ENCODE data around the gene CDH20. TPM values are rescaled to one million over a fixed set of nuclear protein-coding genes. Genes with fewer than 3 reads are reported as not detected.

CDH20 gene
- total RNA-seq, 2 experiments from 2014 or later = 0.05 to 0.09 TPM

DNA sequence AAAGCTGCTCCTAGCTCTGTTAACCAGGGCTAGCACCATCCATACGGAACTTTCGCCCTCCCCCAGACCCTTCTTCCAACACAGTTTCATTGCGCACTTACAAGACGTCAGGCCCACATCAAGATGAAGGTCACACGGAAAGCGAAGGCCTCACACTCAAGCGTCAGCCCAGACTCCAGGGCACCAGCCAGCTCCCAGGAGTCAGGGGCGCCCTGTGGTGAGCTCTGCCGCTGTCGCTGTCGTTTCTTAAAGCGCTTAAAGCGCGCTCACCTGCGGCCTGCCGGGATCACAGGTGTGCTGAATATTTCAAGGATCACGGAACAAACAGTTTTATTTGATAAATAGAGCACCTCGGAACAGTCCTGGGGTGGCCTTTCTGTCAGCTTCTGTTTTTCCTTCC is 163.1 kb downstream of the CDH20 start:
- H3K4me1 Mint-ChIP-seq = no peaks in the 10 kb centered on the region
- H3K9me3 Mint-ChIP-seq (ENCODE audit: low read depth) = no peaks in the 10 kb centered on the region
- ChIA-PET POLR2A (no interaction called here), CTCF (no interaction called here)
- H3K27me3 Mint-ChIP-seq = no peaks in the 10 kb centered on the region
- ATAC-seq (no peak), DNase-seq (no peak)
- H3K4me3 Mint-ChIP-seq = no peak overlapping the region
- intact Hi-C loops (cut with DNase I, micrococcal nuclease) = no loop called here
- no peaks in the 10 kb centered on the region for H3K36me3 Mint-ChIP-seq (ENCODE audit: low read depth)
- H3K27ac Mint-ChIP-seq = no peak overlapping the region

DNA sequence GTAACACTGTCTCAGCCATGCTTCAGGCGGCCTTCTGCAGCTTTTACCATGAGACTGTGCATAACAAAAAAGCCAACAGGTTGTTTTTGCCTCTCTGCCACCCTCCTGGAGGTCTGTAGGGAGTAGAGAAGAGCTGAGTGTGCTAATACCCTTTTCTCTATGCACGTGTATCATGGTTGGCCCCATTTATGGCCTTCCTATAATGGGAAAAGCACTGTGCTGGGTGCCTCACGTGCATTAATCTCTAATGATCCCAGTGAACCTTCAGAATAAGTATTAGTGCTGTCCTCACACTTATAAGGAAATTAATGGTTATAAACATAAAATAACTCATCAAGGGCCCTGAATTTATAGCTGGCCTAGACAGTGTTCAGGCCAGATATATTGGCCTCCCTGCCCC is 164.2 kb downstream of the CDH20 start:
- H3K4me3 Mint-ChIP-seq = no peak overlapping the region
- no peak overlapping the region for H3K27ac Mint-ChIP-seq
- no peak for DNase-seq
- ChIA-PET CTCF (no interaction called here), POLR2A (no interaction called here)
- H3K27me3 Mint-ChIP-seq = no peaks in the 10 kb centered on the region
- intact Hi-C loops (cut with DNase I, micrococcal nuclease) = no loop called here
- no peak for ATAC-seq
- no peaks in the 10 kb centered on the region for H3K36me3 Mint-ChIP-seq (ENCODE audit: low read depth)
- H3K4me1 Mint-ChIP-seq = no peaks in the 10 kb centered on the region
- no peaks in the 10 kb centered on the region for H3K9me3 Mint-ChIP-seq (ENCODE audit: low read depth)

DNA sequence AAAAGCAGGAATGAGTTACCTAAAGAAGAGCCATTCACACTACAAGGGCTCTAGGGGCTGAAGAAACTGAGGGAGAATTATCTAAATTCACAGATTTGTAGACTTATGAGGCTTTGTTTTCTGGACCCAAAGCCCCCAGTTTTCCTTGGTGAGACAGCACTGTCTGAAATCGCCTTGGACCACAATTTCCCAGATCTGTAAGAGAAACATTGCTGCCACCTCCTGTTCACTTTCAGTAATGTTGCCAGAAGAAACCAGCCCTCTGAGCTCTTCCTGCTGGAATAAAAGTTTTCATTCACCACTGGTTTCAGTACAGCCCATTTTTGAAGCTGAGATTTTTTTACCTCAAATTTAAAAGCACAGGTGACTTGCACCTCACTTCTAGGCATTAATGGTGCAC is 169.2 kb downstream of the CDH20 start:
- ChIA-PET POLR2A (no interaction called here), CTCF (interaction anchor here (0.6 to 2.8 kb wide), 6 partner anchors 14 to 1514 kb away, joined by 3 to 8 read pairs (median 3); no protein-coding TSS in a partner anchor)
- H3K4me3 Mint-ChIP-seq = no peak overlapping the region
- DNase-seq = peak; percentile 25
- peaks cover 10% of the 10 kb centered on the region for H3K27me3 Mint-ChIP-seq
- H3K36me3 Mint-ChIP-seq (ENCODE audit: low read depth) = no peaks in the 10 kb centered on the region
- intact Hi-C loops (cut with DNase I, micrococcal nuclease) = loop anchor here (1.0 to 10.0 kb wide), 6 partner anchors 180 to 1518 kb away; no protein-coding TSS in a partner anchor
- no peaks in the 10 kb centered on the region for H3K4me1 Mint-ChIP-seq
- no peak for ATAC-seq
- H3K27ac Mint-ChIP-seq = no peak overlapping the region
- no peaks in the 10 kb centered on the region for H3K9me3 Mint-ChIP-seq (ENCODE audit: low read depth)

DNA sequence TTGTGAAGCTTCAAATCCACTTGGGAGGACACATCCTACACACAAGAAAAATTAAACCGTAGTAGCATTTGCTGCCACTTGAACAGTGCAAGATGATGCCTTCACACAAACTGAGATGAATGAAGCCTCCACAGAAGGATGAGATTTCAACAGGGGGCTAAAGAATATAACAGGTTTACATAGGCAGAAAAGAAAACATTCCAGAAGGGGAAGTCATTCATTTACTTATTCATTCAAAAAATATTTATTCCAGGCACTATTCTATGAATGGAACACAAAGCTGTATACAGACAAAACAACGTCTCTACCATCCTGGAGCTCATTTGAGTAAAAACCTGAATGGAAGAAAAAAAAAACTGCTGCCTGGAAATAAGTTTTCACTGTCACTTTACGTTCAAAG is 170.5 kb downstream of the CDH20 start:
- Mint-ChIP-seq H3K36me3 (ENCODE audit: low read depth) (no peaks in the 10 kb centered on the region), H3K4me3 (no peak overlapping the region), H3K27ac (no peak overlapping the region), H3K4me1 (no peaks in the 10 kb centered on the region), H3K27me3 (peaks cover 10% of the 10 kb centered on the region), H3K9me3 (ENCODE audit: low read depth) (no peaks in the 10 kb centered on the region)
- DNase-seq (no peak), ATAC-seq (no peak)
- ChIA-PET POLR2A (no interaction called here), CTCF (interaction anchor here (2.8 kb wide), 1 partner anchor 182 kb away, joined by 8 read pairs; no protein-coding TSS in a partner anchor)
- intact Hi-C loops (cut with DNase I, micrococcal nuclease) = loop anchor here (2.0 to 10.0 kb wide), 4 partner anchors 181 to 1519 kb away; no protein-coding TSS in a partner anchor

DNA sequence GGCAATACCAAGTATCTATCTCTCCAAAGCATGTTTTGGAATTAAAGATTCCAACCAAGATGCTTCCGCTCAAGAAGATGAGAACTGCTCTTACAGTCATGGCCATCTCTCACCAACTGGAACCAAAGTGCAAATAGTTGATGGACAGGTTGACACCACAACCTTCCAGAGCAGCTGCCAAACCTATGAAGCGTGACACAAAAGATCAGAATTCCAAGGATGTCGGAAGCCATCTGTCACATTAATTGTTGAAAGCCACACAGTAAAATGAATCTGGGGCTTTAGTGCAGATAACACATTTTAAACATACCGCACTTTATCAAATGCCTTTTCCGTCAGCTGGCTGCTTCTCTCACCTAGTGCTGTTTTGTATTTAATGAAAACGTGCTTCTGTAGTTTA is 195.7 kb downstream of the CDH20 start:
- Mint-ChIP-seq H3K4me3 (no peak overlapping the region), H3K27me3 (peaks cover 6% of the 10 kb centered on the region), H3K4me1 (no peaks in the 10 kb centered on the region), H3K36me3 (ENCODE audit: low read depth) (no peaks in the 10 kb centered on the region), H3K27ac (no peak overlapping the region), H3K9me3 (ENCODE audit: low read depth) (no peaks in the 10 kb centered on the region)
- intact Hi-C loops (cut with DNase I, micrococcal nuclease) = no loop called here
- DNase-seq = no peak
- no peak for ATAC-seq
- ChIA-PET POLR2A (no interaction called here), CTCF (interaction anchor here (0.6 kb wide), 1 partner anchor 266 kb away, joined by 3 read pairs; no protein-coding TSS in a partner anchor)

DNA sequence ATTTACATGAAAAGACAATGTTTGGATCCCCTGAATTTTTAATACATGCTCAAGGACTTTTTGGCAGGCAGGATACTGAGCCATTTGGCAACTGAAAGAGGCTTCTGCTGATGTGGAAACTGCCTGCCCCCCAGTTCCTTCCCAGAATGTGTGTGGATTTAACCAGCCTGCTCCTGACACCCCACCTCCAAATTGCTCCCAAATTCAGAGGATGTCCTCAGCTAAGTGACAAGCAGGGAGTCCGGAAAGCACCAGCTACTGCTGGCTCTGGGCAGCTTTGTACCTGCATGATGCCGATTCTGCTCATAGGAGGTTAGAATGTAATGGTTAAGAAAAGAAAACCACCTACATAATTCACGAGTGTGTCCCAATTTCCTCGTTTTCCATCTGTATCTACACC is 197.5 kb downstream of the CDH20 start:
- peaks cover 6% of the 10 kb centered on the region for H3K27me3 Mint-ChIP-seq
- H3K4me1 Mint-ChIP-seq = no peaks in the 10 kb centered on the region

DNA sequence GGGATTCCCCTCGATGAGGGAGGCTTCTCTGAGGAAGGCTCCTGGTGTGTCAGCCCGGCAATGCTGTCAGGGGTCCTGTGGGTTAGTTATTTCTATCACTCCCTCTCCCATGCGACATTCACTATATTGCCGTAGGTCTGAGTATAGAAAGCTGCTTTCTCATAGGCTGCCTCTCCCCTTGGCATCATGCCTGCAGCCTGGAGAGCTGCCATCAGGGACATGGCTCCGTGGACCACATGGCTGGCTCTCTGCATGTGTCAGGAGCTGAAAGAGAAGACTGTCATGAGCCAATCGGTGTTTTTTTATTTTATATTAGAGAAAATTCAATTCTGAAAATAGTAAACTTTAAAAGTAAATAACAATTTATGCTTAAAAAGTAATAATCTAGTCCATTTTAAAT is 198.0 kb downstream of the CDH20 start:
- POLR2A ChIA-PET = no interaction called here
- H3K36me3 Mint-ChIP-seq (ENCODE audit: low read depth) = no peaks in the 10 kb centered on the region
- intact Hi-C loops (cut with DNase I, micrococcal nuclease) = no loop called here

More for the DNA sequence above, 197.5 kb downstream of the CDH20 start:
- no peak for DNase-seq
- no peaks in the 10 kb centered on the region for H3K9me3 Mint-ChIP-seq (ENCODE audit: low read depth)
- H3K4me3 Mint-ChIP-seq = no peak overlapping the region
- H3K36me3 Mint-ChIP-seq (ENCODE audit: low read depth) = no peaks in the 10 kb centered on the region
- ChIA-PET POLR2A (no interaction called here), CTCF (interaction anchor here (0.6 kb wide), 1 partner anchor 146 kb away, joined by 3 read pairs; no protein-coding TSS in a partner anchor)
- intact Hi-C loops (cut with DNase I, micrococcal nuclease) = no loop called here
- no peak overlapping the region for H3K27ac Mint-ChIP-seq
- ATAC-seq = no peak

DNA sequence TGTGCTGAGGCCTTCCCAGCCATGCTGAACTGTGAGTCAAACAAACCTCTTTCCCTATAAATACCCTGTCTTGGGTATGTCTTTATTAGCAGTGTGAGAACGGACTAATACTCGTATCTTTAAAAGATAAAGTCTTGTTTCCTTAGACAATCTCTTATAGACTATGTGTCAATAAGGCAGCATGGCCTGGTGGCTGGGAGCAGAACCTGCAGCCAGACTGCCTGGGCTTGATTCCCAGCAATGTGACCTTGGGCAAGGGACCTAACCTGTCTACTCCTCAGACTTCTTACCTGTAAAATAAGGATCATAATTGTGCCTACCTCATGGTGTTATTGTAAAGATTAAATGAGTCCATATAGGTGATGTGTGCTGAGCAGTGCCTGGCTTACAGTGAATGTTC is 198.7 kb downstream of the CDH20 start:
- Mint-ChIP-seq H3K4me1 (no peaks in the 10 kb centered on the region), H3K27me3 (peaks cover 6% of the 10 kb centered on the region), H3K36me3 (ENCODE audit: low read depth) (no peaks in the 10 kb centered on the region), H3K4me3 (no peak overlapping the region), H3K27ac (no peak overlapping the region), H3K9me3 (ENCODE audit: low read depth) (no peaks in the 10 kb centered on the region)
- ChIA-PET CTCF (no interaction called here), POLR2A (no interaction called here)
- intact Hi-C loops (cut with DNase I, micrococcal nuclease) = no loop called here
- ATAC-seq (no peak), DNase-seq (no peak)

More for the DNA sequence above, 198.0 kb downstream of the CDH20 start:
- DNase-seq = no peak
- Mint-ChIP-seq H3K27me3 (peaks cover 6% of the 10 kb centered on the region), H3K9me3 (ENCODE audit: low read depth) (no peaks in the 10 kb centered on the region), H3K27ac (no peak overlapping the region), H3K4me1 (no peaks in the 10 kb centered on the region), H3K4me3 (no peak overlapping the region)
- no peak for ATAC-seq
- CTCF ChIA-PET = no interaction called here

DNA sequence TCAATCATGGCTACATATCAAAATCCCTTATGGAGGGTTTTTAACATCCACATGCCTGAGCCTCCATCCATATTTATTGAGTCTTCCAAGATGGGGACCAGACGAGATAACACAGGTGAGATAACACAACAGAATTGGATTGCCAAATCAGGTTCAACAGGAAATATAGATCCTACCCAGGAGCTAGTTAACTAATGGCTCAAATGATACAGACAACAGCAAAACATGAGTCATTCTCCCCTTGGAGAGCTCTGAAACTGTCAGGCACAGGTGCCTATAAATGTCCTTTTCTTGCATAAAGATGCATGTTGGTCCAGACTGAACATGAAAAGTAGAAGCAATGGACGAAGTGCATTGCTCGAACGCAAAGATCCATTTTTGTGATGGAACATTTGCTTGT is 202.2 kb downstream of the CDH20 start:
- intact Hi-C loops (cut with DNase I, micrococcal nuclease) = no loop called here
- POLR2A ChIA-PET = no interaction called here
- no peaks in the 10 kb centered on the region for H3K4me1 Mint-ChIP-seq
- ATAC-seq (no peak), DNase-seq (no peak)
- peaks cover 3% of the 10 kb centered on the region for H3K27me3 Mint-ChIP-seq
- no peaks in the 10 kb centered on the region for H3K9me3 Mint-ChIP-seq (ENCODE audit: low read depth)
- no peak overlapping the region for H3K27ac Mint-ChIP-seq
- H3K36me3 Mint-ChIP-seq (ENCODE audit: low read depth) = no peaks in the 10 kb centered on the region
- no peak overlapping the region for H3K4me3 Mint-ChIP-seq
- CTCF ChIA-PET = no interaction called here

DNA sequence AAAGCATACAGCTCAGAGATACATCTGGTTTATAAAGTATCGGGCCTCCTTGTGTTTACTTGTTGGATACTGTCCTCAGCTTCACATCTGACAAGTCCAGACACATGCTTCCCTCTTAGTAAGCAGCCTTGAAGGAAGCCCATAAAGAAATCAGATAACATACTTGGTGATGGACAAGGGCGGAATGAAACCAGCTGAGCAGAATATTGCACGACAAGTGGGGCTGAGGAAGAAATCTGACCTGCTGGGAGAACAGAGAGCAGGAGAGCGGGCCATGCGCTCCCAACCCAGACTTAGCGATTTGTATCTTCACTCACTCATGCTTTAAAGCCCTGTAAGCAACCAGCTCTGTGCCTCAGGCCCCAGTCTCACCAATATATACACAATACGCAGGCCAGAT is 208.4 kb downstream of the CDH20 start:
- Mint-ChIP-seq H3K36me3 (ENCODE audit: low read depth) (no peaks in the 10 kb centered on the region), H3K27me3 (peaks cover 6% of the 10 kb centered on the region), H3K9me3 (ENCODE audit: low read depth) (no peaks in the 10 kb centered on the region), H3K4me3 (no peak overlapping the region), H3K27ac (no peak overlapping the region), H3K4me1 (no peaks in the 10 kb centered on the region)
- CTCF ChIA-PET = no interaction called here
- POLR2A ChIA-PET = no interaction called here
- intact Hi-C loops (cut with DNase I, micrococcal nuclease) = loop anchor here in 1 of 2 experiments (5.0 kb wide), 1 partner anchor 361 kb away; no protein-coding TSS in a partner anchor
- ATAC-seq (no peak), DNase-seq (no peak)

DNA sequence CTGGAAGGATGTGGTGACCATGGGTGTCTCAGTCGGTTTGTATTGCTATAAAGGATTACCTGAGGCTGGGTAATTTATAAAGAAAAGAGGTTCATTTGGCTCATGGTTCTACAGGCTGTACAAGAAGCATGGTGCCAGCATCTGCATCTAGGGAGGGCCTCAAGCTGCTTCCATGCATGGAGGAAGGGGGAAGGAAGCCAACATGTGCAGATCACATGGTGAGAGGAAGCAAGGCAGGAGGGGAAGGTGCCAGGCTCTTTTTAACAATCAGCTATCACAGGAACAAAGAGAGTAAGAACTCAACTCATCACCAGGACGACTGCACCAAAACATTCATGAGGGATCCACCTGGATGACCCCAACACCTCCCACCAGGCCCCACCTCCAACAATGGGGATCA is 209.4 kb downstream of the CDH20 start:
- Mint-ChIP-seq H3K9me3 (ENCODE audit: low read depth) (no peaks in the 10 kb centered on the region), H3K27ac (no peak overlapping the region), H3K4me3 (no peak overlapping the region), H3K36me3 (ENCODE audit: low read depth) (no peaks in the 10 kb centered on the region), H3K27me3 (peaks cover 6% of the 10 kb centered on the region), H3K4me1 (no peaks in the 10 kb centered on the region)
- intact Hi-C loops (cut with DNase I, micrococcal nuclease) = loop anchor here in 1 of 2 experiments (5.0 kb wide), 1 partner anchor 360 kb away; no protein-coding TSS in a partner anchor
- DNase-seq (no peak), ATAC-seq (no peak)
- ChIA-PET POLR2A (interaction anchor here (0.7 kb wide), 1 partner anchor 1927 kb away, joined by 3 read pairs; no protein-coding TSS in a partner anchor), CTCF (no interaction called here)

DNA sequence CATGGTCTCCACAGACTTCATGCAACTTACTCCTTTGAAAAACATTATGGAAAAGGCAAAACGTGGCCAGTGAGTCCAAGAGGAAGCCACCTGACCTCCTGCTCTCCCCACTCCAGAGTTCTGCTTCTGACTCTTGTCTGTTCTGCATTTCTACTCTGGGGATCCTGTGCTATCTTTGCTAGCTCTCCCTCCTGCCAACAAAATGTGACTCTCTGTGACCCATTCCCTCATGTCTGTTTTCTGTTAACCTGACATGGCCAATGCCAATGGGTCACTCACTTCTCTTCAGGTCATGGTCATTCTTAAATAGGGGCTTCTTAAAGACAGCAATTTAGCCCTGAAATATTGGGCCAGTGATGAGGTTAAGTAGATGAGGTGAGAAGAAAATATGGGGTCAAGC is 210.3 kb downstream of the CDH20 start:
- Mint-ChIP-seq H3K9me3 (ENCODE audit: low read depth) (no peaks in the 10 kb centered on the region), H3K27ac (no peak overlapping the region), H3K36me3 (ENCODE audit: low read depth) (no peaks in the 10 kb centered on the region), H3K27me3 (peaks cover 6% of the 10 kb centered on the region), H3K4me3 (no peak overlapping the region), H3K4me1 (no peaks in the 10 kb centered on the region)
- CTCF ChIA-PET = no interaction called here
- POLR2A ChIA-PET = no interaction called here
- DNase-seq (no peak), ATAC-seq (no peak)
- intact Hi-C loops (cut with DNase I, micrococcal nuclease) = loop anchor here in 1 of 2 experiments (5.0 kb wide), 1 partner anchor 359 kb away; no protein-coding TSS in a partner anchor

Measured in activated CD4-positive, alpha-beta T cell treated with anti-CD3 and anti-CD28 coated beads for 36 hours (primary cell).